H9 (cell line): ENCODE results near the gene MATN1. TPM values are rescaled to one million over a fixed set of nuclear protein-coding genes. Genes with fewer than 3 reads are reported as not detected.

Source experiments
- DNase-seq: peaks from one replicate; pipeline ENCODE4 v3.0.0-alpha.2; 2017
- H2AFZ ChIP-seq: one replicate; pipeline ENCODE4 v1.6.1; 2013; ENCODE audit warnings: mild to moderate bottlenecking, low read length, control low read depth, moderate library complexity
- H2AK5ac ChIP-seq: 2 replicates; pipeline ENCODE4 v1.6.1; 2013; ENCODE audit warnings: low read length, control low read depth, mixed read lengths; ENCODE audit not compliant: insufficient read length
- H2BK120ac ChIP-seq: one replicate; pipeline ENCODE4 v1.6.1; 2013; ENCODE audit warnings: low read depth, mild to moderate bottlenecking, low read length, control low read depth, inconsistent platforms; ENCODE audit not compliant: poor library complexity, severe bottlenecking
- H2BK12ac ChIP-seq: 2 replicates; pipeline ENCODE4 v1.6.1; 2013; ENCODE audit warnings: low read length, control low read depth, mixed read lengths, low read depth; ENCODE audit not compliant: insufficient read length
- H2BK15ac ChIP-seq: 2 replicates; pipeline ENCODE4 v1.6.1; 2013; ENCODE audit warnings: low read depth, low read length, control low read depth
- H2BK20ac ChIP-seq: one replicate; pipeline ENCODE4 v1.6.1; 2013; ENCODE audit warnings: low read depth, mild to moderate bottlenecking, low read length, control low read depth, inconsistent platforms; ENCODE audit not compliant: poor library complexity, severe bottlenecking
- H2BK5ac ChIP-seq: 2 replicates; pipeline ENCODE4 v1.6.1; 2013; ENCODE audit warnings: low read length, control low read depth, mixed read lengths; ENCODE audit not compliant: insufficient read length
- H3K14ac ChIP-seq: 2 replicates; pipeline ENCODE4 v1.6.1; 2013; ENCODE audit warnings: low read length, control low read depth; ENCODE audit not compliant: insufficient read depth
- H3K18ac ChIP-seq: 2 replicates; pipeline ENCODE4 v1.6.1; 2013; ENCODE audit warnings: low read depth, mild to moderate bottlenecking, mixed read lengths, low read length, control low read depth; ENCODE audit not compliant: insufficient read length
- H3K23ac ChIP-seq: 2 replicates; pipeline ENCODE4 v1.6.1; 2013; ENCODE audit warnings: low read length, control low read depth, mixed read lengths, low read depth; ENCODE audit not compliant: insufficient read length
- H3K23me2 ChIP-seq: 2 replicates; pipeline ENCODE4 v1.6.1; 2013; ENCODE audit warnings: low read depth, mild to moderate bottlenecking, mixed read lengths, low read length, control low read depth; ENCODE audit not compliant: insufficient read length, poor library complexity, severe bottlenecking
- H3K27ac ChIP-seq: 2 replicates; pipeline ENCODE4 v1.5.1; 2013; ENCODE audit warnings: low read length, control low read depth, mixed read lengths, low read depth; ENCODE audit not compliant: insufficient read length
- H3K27me3 ChIP-seq: 2 replicates; pipeline ENCODE4 v1.6.1; 2013; ENCODE audit warnings: low read length, control low read depth, inconsistent platforms; ENCODE audit not compliant: insufficient read depth
- H3K4ac ChIP-seq: 2 replicates; pipeline ENCODE4 v1.6.1; 2013; ENCODE audit warnings: low read depth, mild to moderate bottlenecking, control low read depth, inconsistent platforms, low read length, moderate library complexity
- H3K4me1 ChIP-seq: 2 replicates; pipeline ENCODE4 v1.6.1; 2013; ENCODE audit warnings: low read length, control low read depth, inconsistent platforms; ENCODE audit not compliant: insufficient read depth
- H3K4me2 ChIP-seq: 2 replicates; pipeline ENCODE4 v1.6.1; 2013; ENCODE audit warnings: low read length, control low read depth, mixed read lengths; ENCODE audit not compliant: insufficient read length, insufficient read depth
- H3K56ac ChIP-seq: 2 replicates; pipeline ENCODE4 v1.6.1; 2013; ENCODE audit warnings: low read depth, mild to moderate bottlenecking, mixed read lengths, low read length, control low read depth; ENCODE audit not compliant: insufficient read length
- H3K79me1 ChIP-seq: 2 replicates; pipeline ENCODE4 v1.6.1; 2013; ENCODE audit warnings: low read depth, mild to moderate bottlenecking, moderate library complexity, low read length, control low read depth, inconsistent platforms; ENCODE audit not compliant: insufficient read depth, poor library complexity, severe bottlenecking
- H3K79me2 ChIP-seq: 2 replicates; pipeline ENCODE4 v1.6.1; 2013; ENCODE audit warnings: low read length, control low read depth, inconsistent platforms; ENCODE audit not compliant: insufficient read depth
- H3K9ac ChIP-seq: 2 replicates; pipeline ENCODE4 v1.6.1; 2013; ENCODE audit warnings: low read length, control low read depth, mixed read lengths; ENCODE audit not compliant: insufficient read length; ENCODE audit errors: extremely low read depth
- H3K9me3 ChIP-seq: one replicate; pipeline ENCODE4 v1.6.1; 2013; ENCODE audit warnings: low read depth, low read length, inconsistent platforms; ENCODE audit not compliant: control insufficient read depth
- H3T11ph ChIP-seq: one replicate; pipeline ENCODE4 v1.6.1; 2013; ENCODE audit warnings: mild to moderate bottlenecking, low read length, control low read depth, inconsistent platforms
- H4K20me1 ChIP-seq: one replicate; pipeline ENCODE4 v1.6.1; 2013; ENCODE audit not compliant: control insufficient read depth, insufficient read length, insufficient read depth
- H4K5ac ChIP-seq: 2 replicates; pipeline ENCODE4 v1.6.1; 2013; ENCODE audit warnings: low read depth, mild to moderate bottlenecking, mixed read lengths, low read length, control low read depth; ENCODE audit not compliant: insufficient read length
- H4K8ac ChIP-seq: replicated peaks from 2 replicates; pipeline ENCODE4 v1.6.1; 2013; ENCODE audit warnings: low read length, control low read depth, mixed read lengths, low read depth; ENCODE audit not compliant: insufficient read length
- H4K91ac ChIP-seq: 2 replicates; pipeline ENCODE4 v1.6.1; 2013; ENCODE audit warnings: low read depth, mild to moderate bottlenecking, moderate library complexity, mixed read lengths, low read length, control low read depth; ENCODE audit not compliant: insufficient read length
- H3K27ac Mint-ChIP-seq, 3 experiments: 2 replicates in 2 of 3; 3 replicates in 1 of 3; pipeline ENCODE4 v1.8.0; 2020 to 2021; ENCODE audit warnings: mixed read lengths in 3 of 3, mild to moderate bottlenecking in 1 of 3, moderate library complexity in 1 of 3
- H3K27me3 Mint-ChIP-seq: 2 replicates; pipeline ENCODE4 v1.8.0; 2021; ENCODE audit warnings: low read depth, mild to moderate bottlenecking, moderate library complexity, mixed read lengths
- H3K36me3 Mint-ChIP-seq, 3 experiments: 2 replicates in 2 of 3; 3 replicates in 1 of 3; pipeline ENCODE4 v1.8.0; 2020 to 2021; ENCODE audit warnings: low read depth in 3 of 3, mixed read lengths in 3 of 3; ENCODE audit not compliant: insufficient read depth in 1 of 3
- H3K4me1 Mint-ChIP-seq, 2 experiments: 2 replicates each; pipeline ENCODE4 v1.8.0; 2020; ENCODE audit warnings: mixed read lengths in 2 of 2
- H3K4me3 Mint-ChIP-seq, 2 experiments: 2 replicates in 1 of 2; 3 replicates in 1 of 2; pipeline ENCODE4 v1.8.0; 2020 to 2021; ENCODE audit warnings: mild to moderate bottlenecking in 2 of 2, mixed read lengths in 2 of 2, moderate library complexity in 1 of 2
- H3K9me3 Mint-ChIP-seq, 2 experiments: 2 replicates in 1 of 2; 3 replicates in 1 of 2; pipeline ENCODE4 v1.8.0; 2020; ENCODE audit warnings: mild to moderate bottlenecking in 2 of 2, mixed read lengths in 2 of 2, moderate library complexity in 1 of 2
- CTCF ChIP-seq: fragments of 200-600 bp; sonication (generic); conservative IDR thresholded peaks from 3 replicates; pipeline ENCODE4 v1.8.0; 2021; ENCODE audit warnings: antibody characterized with exemption, mild to moderate bottlenecking
- WGBS: extraction: QIAGEN DNeasy Blood & Tissue Kit; methylation state at CpG from one replicate; pipeline ENCODE4 v1.1.7; 2013; ENCODE audit warnings: missing lambda C conversion rate, low lambda C conversion rate, mixed read lengths; ENCODE audit not compliant: insufficient read length; ENCODE audit errors: extremely low coverage; 5-methylcytosine and 5-hydroxymethylcytosine counted together
- total RNA-seq: library from RNA; stranded (reverse); gene quantifications from 2 replicates; pipeline ENCODE4 v1.2.1, GENCODE V29; 2021

MATN1 gene
- total RNA-seq, 1 experiment from 2014 or later, result not detected

GRCh38 chr1:30679201-30679975 is 44.0 kb downstream of the MATN1 start:
- WGBS, result no CpG with 5 or more reads among the region's 2 CpGs
- H2AFZ ChIP-seq, result no peak overlapping the region

More at GRCh38 chr1:30679201-30679975, 44.0 kb downstream of the MATN1 start:
- H3K4ac ChIP-seq, result no peak overlapping the region
- no peaks in the 10 kb centered on the region for H3K9me3 ChIP-seq
- H4K91ac ChIP-seq, result no peak overlapping the region
- H2AK5ac ChIP-seq, result no peak overlapping the region
- H2BK5ac ChIP-seq, result no peak overlapping the region
- no peaks in the 10 kb centered on the region for H3K23me2 ChIP-seq
- Mint-ChIP-seq H3K27me3 (peaks cover 22% of the 10 kb centered on the region), H3K4me3 (no peak overlapping the region), H3K27ac (no peak overlapping the region; a peak in 1 of 7 replicates), H3K36me3 (no peaks in the 10 kb centered on the region; a peak in 2 of 7 replicates), H3K4me1 (peaks cover 0 to 4% of the 10 kb centered on the region in 2 experiments; a peak in 1 of 4 replicates), H3K9me3 (peaks cover 3 to 11% of the 10 kb centered on the region in 2 experiments)
- no peak overlapping the region for H3T11ph ChIP-seq
- no peak overlapping the region for H4K8ac ChIP-seq
- H3K79me1 ChIP-seq, result no peaks in the 10 kb centered on the region
- H4K5ac ChIP-seq, result no peak overlapping the region
- H3K27me3 ChIP-seq, result no peaks in the 10 kb centered on the region
- no peak overlapping the region for H2BK120ac ChIP-seq
- H2BK15ac ChIP-seq, result no peak overlapping the region
- no peak overlapping the region for H3K56ac ChIP-seq
- no peaks in the 10 kb centered on the region for H3K79me2 ChIP-seq
- H3K27ac ChIP-seq, result no peak overlapping the region
- no peak for TF ChIP-seq CTCF
- no peak overlapping the region for H2BK20ac ChIP-seq
- no peak for DNase-seq
- H3K4me1 ChIP-seq, result no peaks in the 10 kb centered on the region
- no peak overlapping the region for H3K9ac ChIP-seq
- no peak overlapping the region for H3K23ac ChIP-seq
- no peak overlapping the region for H3K18ac ChIP-seq
- H4K20me1 ChIP-seq, result no peaks in the 10 kb centered on the region
- no peak overlapping the region for H3K14ac ChIP-seq
- H2BK12ac ChIP-seq, result no peak overlapping the region
- H3K4me2 ChIP-seq, result no peak overlapping the region
